Chondrocyte (in vitro differentiated cells): ENCODE data around the gene TMBIM1. TPM values are rescaled to one million over a fixed set of nuclear protein-coding genes. Genes with fewer than 3 reads are reported as not detected.

Experiments used
- DNase-seq: peaks from one replicate; pipeline ENCODE4 v3.0.0; 2021; ENCODE audit warnings: mixed read lengths, low spot score
- H3K27ac Mint-ChIP-seq: one replicate; pipeline ENCODE4 v1.8.0; 2021; ENCODE audit warnings: mild to moderate bottlenecking, moderate library complexity, mixed read lengths; ENCODE audit not compliant: unreplicated experiment
- H3K27me3 Mint-ChIP-seq: 2 replicates; pipeline ENCODE4 v1.8.0; 2021; ENCODE audit warnings: low read depth, mixed read lengths
- H3K36me3 Mint-ChIP-seq: 2 replicates; pipeline ENCODE4 v1.8.0; 2021; ENCODE audit warnings: low read depth, mixed read lengths
- H3K4me1 Mint-ChIP-seq: 2 replicates; pipeline ENCODE4 v1.8.0; 2021; ENCODE audit warnings: low read depth, mild to moderate bottlenecking, mixed read lengths
- H3K4me3 Mint-ChIP-seq: one replicate; pipeline ENCODE4 v1.8.0; 2021; ENCODE audit warnings: mild to moderate bottlenecking, moderate library complexity, mixed read lengths; ENCODE audit not compliant: unreplicated experiment
- H3K9me3 Mint-ChIP-seq: 2 replicates; pipeline ENCODE4 v1.8.0; 2021; ENCODE audit warnings: low read depth, mixed read lengths
- total RNA-seq: library from RNA; stranded (reverse); gene quantifications from 3 replicates; pipeline ENCODE4 v1.2.1, GENCODE V29; 2021
- TF ChIP-seq, protein P1 (sequence below): fragments of 200-600 bp; sonication (generic); IDR thresholded peaks from 2 replicates; pipeline ENCODE4 v1.5.0; 2021; ENCODE audit warnings: antibody characterized with exemption, mild to moderate bottlenecking, moderate library complexity

TMBIM1 gene
- total RNA-seq, 1 donor from 2014 or later, result 100 TPM

DNA sequence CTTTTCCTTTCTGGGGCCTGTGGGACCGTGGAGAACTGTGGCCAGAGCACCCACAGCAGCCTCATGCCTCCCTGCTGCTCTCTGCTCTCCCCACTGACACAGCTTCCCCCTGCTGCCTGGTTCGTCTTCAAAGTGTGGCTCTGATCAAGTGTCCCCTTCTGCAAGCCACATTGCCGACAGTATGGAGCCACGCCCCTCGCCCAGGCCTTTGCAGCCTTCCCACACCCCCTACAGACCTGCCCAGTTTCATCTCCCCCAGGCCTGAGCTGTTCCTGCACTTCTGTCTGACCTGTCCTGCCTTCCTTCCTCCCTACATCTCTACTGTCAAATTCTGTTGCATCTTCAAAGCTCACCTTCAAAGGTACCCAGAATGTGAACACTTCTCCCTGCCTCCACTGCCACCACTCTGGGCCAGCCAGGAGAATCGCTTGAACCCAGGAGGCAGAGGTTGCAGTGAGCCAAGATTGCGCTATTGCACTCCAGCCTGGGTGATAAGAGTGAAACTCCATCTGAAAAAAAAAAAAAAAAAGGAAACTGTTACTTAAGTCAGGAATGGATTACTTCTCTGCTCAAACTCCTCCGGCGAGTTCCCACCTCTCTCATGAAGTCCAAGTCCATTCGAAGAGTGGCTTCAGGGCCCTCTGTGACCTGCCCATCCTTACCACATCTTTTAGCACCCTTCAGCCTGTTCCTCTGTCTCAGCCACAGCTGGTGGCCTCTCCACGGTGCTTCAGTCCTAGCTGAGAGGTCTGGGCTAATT, 35.3 kb upstream of the TMBIM1 start:
- no peak overlapping the region for H3K27ac Mint-ChIP-seq
- H3K27me3 Mint-ChIP-seq, result no peaks in the 10 kb centered on the region
- no peak overlapping the region for H3K4me3 Mint-ChIP-seq
- TF ChIP-seq, protein P1, sequence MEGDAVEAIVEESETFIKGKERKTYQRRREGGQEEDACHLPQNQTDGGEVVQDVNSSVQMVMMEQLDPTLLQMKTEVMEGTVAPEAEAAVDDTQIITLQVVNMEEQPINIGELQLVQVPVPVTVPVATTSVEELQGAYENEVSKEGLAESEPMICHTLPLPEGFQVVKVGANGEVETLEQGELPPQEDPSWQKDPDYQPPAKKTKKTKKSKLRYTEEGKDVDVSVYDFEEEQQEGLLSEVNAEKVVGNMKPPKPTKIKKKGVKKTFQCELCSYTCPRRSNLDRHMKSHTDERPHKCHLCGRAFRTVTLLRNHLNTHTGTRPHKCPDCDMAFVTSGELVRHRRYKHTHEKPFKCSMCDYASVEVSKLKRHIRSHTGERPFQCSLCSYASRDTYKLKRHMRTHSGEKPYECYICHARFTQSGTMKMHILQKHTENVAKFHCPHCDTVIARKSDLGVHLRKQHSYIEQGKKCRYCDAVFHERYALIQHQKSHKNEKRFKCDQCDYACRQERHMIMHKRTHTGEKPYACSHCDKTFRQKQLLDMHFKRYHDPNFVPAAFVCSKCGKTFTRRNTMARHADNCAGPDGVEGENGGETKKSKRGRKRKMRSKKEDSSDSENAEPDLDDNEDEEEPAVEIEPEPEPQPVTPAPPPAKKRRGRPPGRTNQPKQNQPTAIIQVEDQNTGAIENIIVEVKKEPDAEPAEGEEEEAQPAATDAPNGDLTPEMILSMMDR, result no peak
- no peaks in the 10 kb centered on the region for H3K9me3 Mint-ChIP-seq
- H3K36me3 Mint-ChIP-seq, result no peaks in the 10 kb centered on the region
- no peak for DNase-seq
- H3K4me1 Mint-ChIP-seq, result peaks cover 21% of the 10 kb centered on the region

DNA sequence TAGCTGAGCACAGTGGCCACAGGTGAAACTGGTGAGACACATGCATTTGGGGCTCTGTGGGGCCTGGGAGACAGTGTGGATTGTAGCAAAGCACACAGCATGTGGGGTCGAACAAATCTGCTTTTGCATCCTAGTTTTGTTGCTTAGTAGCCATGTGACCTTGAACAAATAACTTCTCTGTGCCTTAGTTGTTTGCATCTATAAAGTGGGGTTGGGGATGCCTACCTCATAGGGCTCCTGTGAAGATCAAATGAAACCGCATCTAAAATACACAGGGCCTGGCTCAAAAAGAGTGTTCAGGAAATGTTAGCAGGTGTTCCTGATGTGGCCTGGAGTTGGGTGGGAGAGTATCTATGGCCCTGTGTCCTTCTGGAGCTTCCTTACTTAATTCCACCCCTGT, 34.0 kb upstream of the TMBIM1 start:
- Mint-ChIP-seq H3K4me3 (no peak overlapping the region), H3K4me1 (peaks cover 25% of the 10 kb centered on the region), H3K36me3 (no peaks in the 10 kb centered on the region), H3K9me3 (no peaks in the 10 kb centered on the region), H3K27ac (no peak overlapping the region), H3K27me3 (no peaks in the 10 kb centered on the region)
- DNase-seq, result no peak
- TF ChIP-seq, protein P1, result no peak

DNA sequence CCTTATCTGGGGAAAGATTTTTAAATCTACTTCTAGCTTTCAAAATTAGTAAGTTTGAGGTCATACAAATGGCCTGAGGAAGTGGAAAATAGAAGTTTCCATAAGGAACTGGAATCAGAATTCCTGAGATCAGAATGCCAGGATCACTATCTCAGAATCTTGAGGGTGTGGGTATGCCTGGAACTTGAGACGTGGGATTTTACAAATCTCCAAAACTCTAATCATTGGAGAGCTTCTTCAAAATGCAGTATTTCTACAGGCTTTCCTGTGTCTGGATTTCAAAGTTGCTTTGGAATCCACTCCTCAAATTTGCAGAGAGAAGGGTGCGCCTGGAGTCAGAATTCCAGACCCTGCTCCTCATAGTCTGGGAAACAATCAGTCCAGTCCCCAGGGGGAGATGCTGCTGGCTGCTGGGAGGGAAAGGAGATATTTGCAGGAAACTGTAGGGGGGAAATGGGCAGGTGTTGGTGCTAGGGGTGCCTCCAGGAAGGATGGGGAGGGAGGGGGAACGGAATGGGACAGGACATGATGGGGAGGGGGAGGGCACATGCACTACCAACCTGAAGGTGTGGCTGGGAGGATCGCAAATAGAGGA, 33.4 kb upstream of the TMBIM1 start:
- H3K9me3 Mint-ChIP-seq, result no peaks in the 10 kb centered on the region
- TF ChIP-seq, protein P1, result no peak
- H3K27me3 Mint-ChIP-seq, result no peaks in the 10 kb centered on the region
- H3K4me1 Mint-ChIP-seq, result peaks cover 25% of the 10 kb centered on the region
- H3K4me3 Mint-ChIP-seq, result no peak overlapping the region
- DNase-seq, result no peak
- H3K36me3 Mint-ChIP-seq, result no peaks in the 10 kb centered on the region
- no peak overlapping the region for H3K27ac Mint-ChIP-seq

DNA sequence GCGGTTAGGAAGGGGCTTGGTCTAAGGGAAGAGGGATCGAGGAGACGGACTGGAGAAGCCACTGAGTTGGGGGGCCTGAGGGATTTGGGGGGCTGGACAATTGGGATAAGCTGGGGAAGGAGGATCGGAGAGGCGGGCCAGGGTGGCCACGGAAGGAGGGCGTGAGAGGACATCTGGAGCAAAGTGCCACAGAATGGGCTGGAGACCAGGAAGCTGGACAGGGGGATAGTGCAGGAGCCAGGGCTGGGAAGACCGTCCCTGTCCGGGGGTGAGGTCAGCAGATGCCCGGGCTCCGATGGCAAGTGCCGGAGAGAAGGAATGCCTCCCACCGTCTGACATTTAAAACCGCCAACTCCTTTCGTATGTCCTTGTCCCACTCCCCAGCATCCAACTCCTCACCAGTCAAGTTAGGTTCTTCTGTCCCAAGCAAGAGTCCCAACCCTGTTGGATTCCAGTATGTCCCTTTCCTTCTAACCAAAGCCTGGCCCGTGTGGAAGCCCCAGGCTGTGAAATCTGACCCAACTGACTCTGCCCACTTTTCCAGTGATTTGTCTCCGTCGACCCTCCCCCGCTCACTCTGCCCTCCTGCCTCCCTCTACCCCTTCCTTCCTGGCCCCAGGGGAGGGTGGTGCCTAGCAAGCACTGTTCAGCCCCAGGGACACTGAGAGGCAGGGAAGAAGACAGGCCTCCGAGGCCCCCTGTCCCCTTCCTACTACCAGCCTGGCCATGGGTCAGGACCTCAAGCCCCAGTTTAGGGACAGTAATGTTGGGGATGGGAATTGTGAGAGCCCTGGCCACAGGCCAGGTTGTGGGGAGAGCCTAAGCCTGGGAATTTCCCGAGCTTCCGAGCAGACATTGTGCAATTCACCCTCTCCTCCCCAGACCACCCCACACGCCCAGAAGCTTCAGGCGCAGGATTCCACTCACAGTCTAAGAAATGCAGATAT, 31.5 kb upstream of the TMBIM1 start:
- peak overlapping the region; percentile 90 for H3K27ac Mint-ChIP-seq
- peak overlapping the region; percentile 95 for H3K4me3 Mint-ChIP-seq
- no peaks in the 10 kb centered on the region for H3K36me3 Mint-ChIP-seq
- TF ChIP-seq, protein P1, result no peak
- H3K9me3 Mint-ChIP-seq, result no peaks in the 10 kb centered on the region
- no peak for DNase-seq
- no peaks in the 10 kb centered on the region for H3K27me3 Mint-ChIP-seq
- peaks cover 29% of the 10 kb centered on the region for H3K4me1 Mint-ChIP-seq
